T-helper 1 cell treated with Interleukin-12 subunit alpha and Interleukin-12 subunit beta and Interleukin-4 antibody, amounts not matched to agents 30 ng/mL and 1 ng/mL, for 36 hours (primary cell): Measurements from ENCODE around the gene CSMD2. TPM values are rescaled to one million over a fixed set of nuclear protein-coding genes. Genes with fewer than 3 reads are reported as not detected.

Source experiments
- intact Hi-C: fragments of 100-400 bp; cut with micrococcal nuclease; formaldehyde crosslinking; loops from one replicate; pipeline ENCODE4 v1.15.1; 2024
- total RNA-seq: library from RNA; stranded (reverse); gene quantifications from 2 replicates; pipeline ENCODE4 v1.2.3, GENCODE V29; 2022

The CSMD2 gene
- total RNA-seq, 1 donor from 2014 or later: not detected

GRCh38 chr1:34007760-34008159 is 157.3 kb downstream of the CSMD2 start:
- intact Hi-C loops: no loop called here

- intact Hi-C loops: no loop called here
Measured at GRCh38 chr1:34005309-34005708, 159.7 kb downstream of the CSMD2 start.

GRCh38 chr1:34002810-34003209 is 162.2 kb downstream of the CSMD2 start:
- intact Hi-C loops: no loop called here

GRCh38 chr1:33997127-33998036 is 167.6 kb downstream of the CSMD2 start:
- intact Hi-C loops: no loop called here

- intact Hi-C loops: no loop called here
Measured at GRCh38 chr1:33996281-33996680, 168.7 kb downstream of the CSMD2 start.

GRCh38 chr1:33993301-33993700 is 171.7 kb downstream of the CSMD2 start:
- intact Hi-C loops: no loop called here

GRCh38 chr1:33990281-33990680 is 174.7 kb downstream of the CSMD2 start:
- intact Hi-C loops: no loop called here

GRCh38 chr1:33988161-33988560 is 176.9 kb downstream of the CSMD2 start:
- intact Hi-C loops: no loop called here

GRCh38 chr1:33986390-33987095 is 178.5 kb downstream of the CSMD2 start:
- intact Hi-C loops: no loop called here

- intact Hi-C loops: no loop called here
Measured at GRCh38 chr1:33985656-33986055, 179.4 kb downstream of the CSMD2 start.

GRCh38 chr1:33984906-33985565 is 180.0 kb downstream of the CSMD2 start:
- intact Hi-C loops: no loop called here

GRCh38 chr1:33982419-33982818 is 182.6 kb downstream of the CSMD2 start:
- intact Hi-C loops: no loop called here

GRCh38 chr1:33979341-33979740 is 185.7 kb downstream of the CSMD2 start:
- intact Hi-C loops: no loop called here

GRCh38 chr1:33975961-33976360 is 189.1 kb downstream of the CSMD2 start:
- intact Hi-C loops: no loop called here

GRCh38 chr1:33973799-33974545 is 191.1 kb downstream of the CSMD2 start:
- intact Hi-C loops: no loop called here

GRCh38 chr1:33972676-33973395 is 192.2 kb downstream of the CSMD2 start:
- intact Hi-C loops: no loop called here

GRCh38 chr1:33971913-33972312 is 193.1 kb downstream of the CSMD2 start:
- intact Hi-C loops: no loop called here

- intact Hi-C loops: no loop called here
Measured at GRCh38 chr1:33971018-33971710, 193.9 kb downstream of the CSMD2 start.

- intact Hi-C loops: no loop called here
Measured at GRCh38 chr1:33970148-33970825, 194.7 kb downstream of the CSMD2 start.
